8988T (cell line): ENCODE measurements around the gene SCN2A.

Experiments
- DNase-seq: peaks from one replicate; pipeline ENCODE4 v3.0.0; 2011

Gene SCN2A

DNA sequence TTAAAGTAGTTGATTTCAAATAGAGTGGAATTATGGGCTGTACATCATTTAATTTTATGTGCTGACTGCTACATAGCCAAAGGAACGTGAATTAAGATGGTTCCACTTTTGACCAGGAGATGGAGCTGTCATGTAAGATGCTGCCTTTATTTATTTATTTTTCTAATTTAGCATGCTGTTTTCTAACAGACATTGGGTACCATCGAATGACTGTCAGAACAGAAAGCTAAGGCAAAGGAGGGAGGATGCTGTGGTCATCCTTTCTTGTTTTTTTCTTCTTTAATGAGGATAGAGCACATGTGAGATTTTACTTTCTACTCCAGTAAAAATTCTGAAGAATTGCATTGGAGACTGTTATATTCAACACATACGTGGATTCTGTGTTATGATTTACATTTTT, at the start of gene SCN2A:
Gene SCN2A, plus strand, starts transcription at position 185 of the 400 bp plus-strand sequence. CDS start 56,410 bp downstream, outside the sequence.
- no peak for DNase-seq

DNA sequence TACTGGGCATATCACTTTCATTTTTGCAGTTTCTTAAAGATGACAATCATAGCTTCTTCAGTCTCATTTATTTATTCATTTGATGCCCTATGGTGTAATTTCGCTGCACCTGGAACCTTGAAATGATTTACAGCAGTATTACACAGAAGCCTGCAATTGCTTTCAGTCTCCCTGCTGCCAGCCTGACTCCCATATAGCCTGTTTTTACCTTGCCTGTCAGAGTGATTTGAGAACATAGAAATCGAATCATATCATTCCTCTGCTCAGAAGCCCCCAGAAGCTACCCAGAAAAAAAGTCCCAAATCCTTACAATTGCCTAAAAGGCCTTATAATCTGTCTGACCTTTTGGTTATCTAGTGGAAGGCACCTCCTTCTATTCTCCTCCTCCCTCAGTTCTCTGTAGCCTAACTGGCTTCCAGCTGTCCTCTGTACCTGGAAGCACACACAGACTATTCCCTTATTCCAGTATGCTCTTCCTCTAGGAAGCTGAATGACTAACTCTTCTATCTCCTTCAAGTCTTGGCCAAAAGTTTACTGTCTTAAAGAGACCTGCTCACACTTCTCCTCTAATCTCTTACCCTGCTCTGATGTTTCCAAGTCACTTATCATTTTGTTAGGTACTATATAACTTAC, 48.0 kb upstream of the SCN2A start:
- no peak for DNase-seq

DNA sequence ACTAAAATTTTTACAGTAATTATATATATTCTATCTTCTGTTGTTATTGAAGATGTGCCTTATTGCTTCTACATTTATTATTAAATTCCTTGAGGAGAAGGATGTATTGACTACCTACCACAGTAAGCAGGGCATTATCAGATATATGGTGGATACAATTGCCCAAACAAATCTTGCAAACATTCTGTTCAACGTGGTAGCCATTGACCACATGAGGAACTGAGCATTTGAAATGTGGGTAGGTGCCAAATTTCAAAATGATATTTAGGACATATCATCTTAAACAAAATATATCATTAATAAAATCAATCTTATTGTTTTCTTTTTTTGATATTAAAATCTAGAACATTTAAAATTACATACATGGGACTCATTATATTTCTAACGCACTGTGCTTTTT, 46.5 kb upstream of the SCN2A start:
- no peak for DNase-seq

- no peak for DNase-seq
Measured at GRCh38 chr2:165193178-165193777, 45.9 kb upstream of the SCN2A start.

DNA sequence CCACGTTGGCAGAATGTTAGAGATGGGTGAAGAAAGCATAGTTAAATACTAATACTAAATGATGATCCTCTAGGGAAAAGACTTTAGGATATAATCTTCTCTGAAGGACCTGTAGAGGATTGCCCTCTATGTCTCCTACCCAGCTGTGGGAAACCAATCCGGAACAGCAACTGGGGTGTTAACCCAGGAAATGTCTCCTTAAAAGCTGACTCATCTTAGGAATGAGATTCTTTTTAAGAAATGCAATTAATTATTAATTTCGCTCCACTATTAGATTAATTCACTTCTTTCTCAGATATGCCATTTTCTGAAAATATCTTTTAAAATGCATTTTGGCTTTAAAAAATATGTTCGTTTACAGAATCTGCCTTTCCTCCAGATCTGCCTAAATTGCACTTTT, 42.8 kb upstream of the SCN2A start:
- DNase-seq, result no peak

GRCh38 chr2:165197346-165197745, 41.9 kb upstream of the SCN2A start:
- no peak for DNase-seq

GRCh38 chr2:165198181-165198580, 41.0 kb upstream of the SCN2A start:
- DNase-seq, result no peak

DNA sequence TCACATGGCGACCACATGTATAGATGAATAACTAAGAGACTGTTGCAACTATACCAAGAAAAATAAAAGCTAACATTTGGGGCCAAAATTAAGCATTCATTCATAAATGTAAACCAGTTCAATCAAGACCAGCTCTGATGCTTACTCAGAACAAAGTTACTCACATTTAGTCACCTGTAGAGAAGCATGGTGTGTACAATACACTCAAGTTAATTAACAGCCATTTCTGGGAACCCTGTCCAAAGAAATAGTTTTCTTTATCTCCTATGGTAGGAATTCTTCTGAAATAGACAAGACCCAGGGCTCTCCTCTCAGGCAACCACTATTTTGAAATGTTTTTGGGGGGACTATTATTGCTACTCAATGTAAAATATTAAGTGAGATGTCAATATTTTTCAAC, 37.0 kb upstream of the SCN2A start:
- DNase-seq, result no peak

GRCh38 chr2:165203689-165204559, 35.3 kb upstream of the SCN2A start, which contains the start of gene SCN3A:
SCN3A (minus strand) TSS chr2:165204050; CDS start chr2:165176394, 27,656 bp downstream.
- no peak for DNase-seq

DNA sequence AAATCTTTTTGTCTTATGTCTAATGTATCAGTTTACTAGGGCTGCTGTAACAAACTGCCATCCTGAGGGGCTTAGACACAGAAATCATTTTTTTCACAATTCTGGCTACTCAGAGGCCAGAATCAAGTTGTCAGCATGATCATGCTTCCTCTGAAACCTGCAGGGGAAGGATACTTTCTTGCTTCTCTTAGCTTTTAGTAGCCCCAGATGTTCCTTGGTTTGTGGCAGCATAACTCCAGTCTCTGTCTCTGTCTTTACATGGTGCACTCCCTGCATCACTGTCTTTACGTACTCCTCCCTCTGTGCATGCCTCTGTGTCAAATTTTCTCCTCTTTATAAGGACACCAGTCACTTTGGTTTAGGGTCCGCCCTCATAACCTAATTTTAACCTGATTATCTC, 33.3 kb upstream of the SCN2A start:
- DNase-seq, result no peak

- no peak for DNase-seq
Measured at GRCh38 chr2:165208094-165208493, 31.1 kb upstream of the SCN2A start.

GRCh38 chr2:165214093-165214492, 25.1 kb upstream of the SCN2A start:
- no peak for DNase-seq

DNA sequence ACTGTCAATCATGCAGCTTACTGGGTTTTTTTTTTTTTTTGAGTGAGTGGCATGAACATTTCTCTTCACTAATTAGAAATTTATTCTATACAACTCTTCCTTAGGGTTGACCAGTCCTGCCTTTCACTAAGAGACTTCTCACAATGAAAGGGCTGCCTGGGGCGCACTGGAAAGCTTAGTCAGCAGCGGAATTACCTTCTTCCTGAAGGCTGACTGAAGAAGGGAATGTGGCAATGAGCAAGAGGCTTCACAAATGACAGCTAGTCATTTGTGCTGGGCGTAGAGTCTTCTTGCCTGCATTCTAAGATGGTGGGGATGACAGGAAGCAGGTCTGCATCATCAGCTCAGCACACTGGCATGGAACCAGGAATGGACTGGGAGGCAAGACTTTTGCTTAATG, 19.7 kb upstream of the SCN2A start:
- no peak for DNase-seq

GRCh38 chr2:165224941-165225340, 14.3 kb upstream of the SCN2A start:
- DNase-seq, result no peak

GRCh38 chr2:165227571-165227970, 11.6 kb upstream of the SCN2A start:
- no peak for DNase-seq

- DNase-seq, result no peak
Measured at GRCh38 chr2:165237056-165237455, 2.2 kb upstream of the SCN2A start.

DNA sequence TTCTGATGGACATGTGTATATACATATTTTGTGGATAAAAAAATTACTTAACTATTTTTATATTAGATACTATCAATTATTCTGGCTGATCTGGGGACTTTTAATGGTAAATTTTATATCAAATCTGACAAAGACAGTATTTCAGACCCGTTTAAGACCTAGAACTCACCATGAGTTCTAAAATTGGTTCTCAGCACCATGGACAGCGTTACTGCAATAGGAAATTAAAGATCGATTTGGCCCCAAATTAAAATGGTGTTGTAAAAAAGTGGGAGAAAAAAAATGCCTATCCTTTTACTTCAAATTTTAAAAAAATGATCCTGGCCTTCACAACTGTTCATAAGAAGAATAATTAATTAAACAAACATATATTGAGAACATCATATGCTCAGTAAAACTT, 919 bp upstream of the SCN2A start:
- no peak for DNase-seq

DNA sequence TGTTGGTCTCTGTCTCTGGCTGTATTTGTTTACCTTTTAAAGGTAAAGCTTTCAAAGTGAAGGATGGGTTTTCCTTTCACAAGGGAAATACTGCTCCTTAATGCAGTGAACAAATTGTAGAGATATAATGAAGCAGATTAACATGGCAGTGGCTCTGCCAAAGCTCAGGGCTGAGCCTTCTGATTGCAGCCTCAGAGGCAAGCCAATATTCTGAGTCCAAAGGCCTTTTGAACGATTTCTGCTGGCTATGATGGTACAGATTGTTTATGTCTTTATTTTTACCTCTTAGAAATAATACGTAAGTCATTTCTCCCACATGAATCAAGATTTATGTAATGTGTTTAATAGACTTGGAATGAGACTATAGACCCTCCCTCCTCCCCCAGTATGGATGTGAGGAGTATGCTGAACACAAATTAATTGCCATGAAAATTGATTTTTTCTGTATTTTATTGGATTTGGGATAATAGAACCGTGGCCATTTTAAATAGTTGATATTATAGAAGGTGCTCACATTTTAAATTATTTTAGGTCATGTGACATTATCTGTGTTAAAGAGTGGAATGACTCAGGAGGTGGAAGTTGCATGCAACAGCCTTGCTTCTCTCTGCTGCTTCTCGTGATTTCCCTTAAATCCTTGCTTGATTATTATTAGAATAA, 772 bp downstream of the SCN2A start:
- DNase-seq, result no peak

DNA sequence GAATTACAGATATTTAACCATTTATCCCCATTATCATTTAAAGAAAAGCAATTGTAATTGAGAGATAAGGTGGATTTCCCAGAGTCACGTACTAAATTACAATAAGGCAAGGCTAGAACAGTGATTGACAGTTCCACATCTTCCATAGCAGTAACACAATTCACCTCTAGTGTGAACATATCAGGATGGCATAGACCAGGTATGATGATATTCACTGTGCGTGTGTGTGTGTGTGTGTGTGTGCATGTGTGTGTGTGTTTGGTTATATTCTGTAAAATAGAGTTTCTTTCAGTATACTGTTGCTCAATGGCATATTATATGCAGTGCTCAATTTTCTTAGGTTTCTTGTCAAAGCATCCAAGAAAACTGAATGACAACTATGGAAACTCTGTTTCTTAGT, 1.7 kb downstream of the SCN2A start:
- DNase-seq, result no peak

DNA sequence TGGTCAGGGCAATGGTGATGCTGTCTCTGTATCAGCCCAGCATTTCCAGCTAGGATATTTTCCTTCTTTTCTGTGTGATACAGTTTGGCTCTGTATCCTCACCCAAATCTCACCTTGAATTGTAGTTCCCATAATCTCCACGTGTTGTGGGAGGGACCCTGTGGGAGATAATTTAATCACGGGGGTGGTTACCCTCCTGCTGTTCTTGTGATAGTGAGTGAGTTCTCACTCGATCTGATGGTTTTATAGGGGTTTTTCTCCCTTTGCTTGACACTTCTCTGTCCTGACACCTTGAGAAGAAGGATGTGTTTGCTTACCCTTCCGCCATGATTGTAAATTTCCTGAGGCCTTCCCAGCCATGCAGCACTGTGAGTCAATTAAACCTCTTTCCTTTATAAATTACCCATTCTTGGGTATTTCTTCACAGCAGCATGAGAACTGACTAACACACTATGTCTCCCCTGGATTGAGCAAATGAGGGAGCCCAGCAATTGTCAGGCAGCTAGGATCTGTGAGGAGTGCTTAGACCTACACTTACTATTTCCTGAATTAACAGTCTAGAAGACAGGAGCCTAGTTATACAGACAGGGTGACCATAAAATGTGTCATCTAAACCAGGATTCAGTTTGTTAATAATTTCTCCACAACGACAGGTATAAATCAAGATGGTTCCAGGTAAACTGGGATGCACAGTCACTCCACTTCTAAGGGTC, 6.0 kb downstream of the SCN2A start:
- no peak for DNase-seq

GRCh38 chr2:165248238-165248637, 9.0 kb downstream of the SCN2A start:
- DNase-seq, result no peak

- no peak for DNase-seq
Measured at GRCh38 chr2:165251366-165251765, 12.2 kb downstream of the SCN2A start.

- no peak for DNase-seq
Measured at GRCh38 chr2:165253178-165253577, 14.0 kb downstream of the SCN2A start.
